ENCODE measurements around the gene PKNOX1.
"Not testable (repeated sequence)": the region's sequence is repeated elsewhere in the genome, so short reads cannot be mapped to it uniquely, and the experiment has no call there.

The PKNOX1 gene

GRCh38 chr21:43062955-43063664 is 88.7 kb downstream of the PKNOX1 start:
- FAIRE-seq: not testable (repeated sequence)

GRCh38 chr21:43064265-43064917 is 90.0 kb downstream of the PKNOX1 start:
- not testable (repeated sequence) for FAIRE-seq

GRCh38 chr21:43065991-43066390 is 91.6 kb downstream of the PKNOX1 start:
- not testable (repeated sequence) for FAIRE-seq

- FAIRE-seq: not testable (repeated sequence)
Measured at GRCh38 chr21:43066690-43067089, 92.3 kb downstream of the PKNOX1 start.

GRCh38 chr21:43068065-43068464 is 93.7 kb downstream of the PKNOX1 start:
- FAIRE-seq: not testable (repeated sequence)

- not testable (repeated sequence) for FAIRE-seq
Measured at GRCh38 chr21:43069682-43070081, 95.3 kb downstream of the PKNOX1 start.

- not testable (repeated sequence) for FAIRE-seq
Measured at GRCh38 chr21:43072742-43073141, 98.4 kb downstream of the PKNOX1 start.

- FAIRE-seq: not testable (repeated sequence)
Measured at GRCh38 chr21:43074401-43075169, 100.2 kb downstream of the PKNOX1 start.

GRCh38 chr21:43075170-43076022 is 101.0 kb downstream of the PKNOX1 start, which contains the start of gene CBS:
Gene CBS (minus strand): TSS chr21:43075835. CDS start chr21:43072193, 3,642 bp downstream.
- FAIRE-seq: not testable (repeated sequence)

GRCh38 chr21:43076023-43076637 is 101.8 kb downstream of the PKNOX1 start:
- FAIRE-seq: not testable (repeated sequence)

GRCh38 chr21:43076643-43077042 is 102.3 kb downstream of the PKNOX1 start:
- FAIRE-seq: not testable (repeated sequence)

GRCh38 chr21:43082587-43083300 is 108.4 kb downstream of the PKNOX1 start:
- not testable (repeated sequence) for FAIRE-seq
